ENCODE results near the gene CAMKK2. TPM values are rescaled to one million over a fixed set of nuclear protein-coding genes. Genes with fewer than 3 reads are reported as not detected.

Gene CAMKK2
- total and polyA plus RNA-seq, 12 donors = 7.5 to 42.9 (median 27.8) TPM

DNA sequence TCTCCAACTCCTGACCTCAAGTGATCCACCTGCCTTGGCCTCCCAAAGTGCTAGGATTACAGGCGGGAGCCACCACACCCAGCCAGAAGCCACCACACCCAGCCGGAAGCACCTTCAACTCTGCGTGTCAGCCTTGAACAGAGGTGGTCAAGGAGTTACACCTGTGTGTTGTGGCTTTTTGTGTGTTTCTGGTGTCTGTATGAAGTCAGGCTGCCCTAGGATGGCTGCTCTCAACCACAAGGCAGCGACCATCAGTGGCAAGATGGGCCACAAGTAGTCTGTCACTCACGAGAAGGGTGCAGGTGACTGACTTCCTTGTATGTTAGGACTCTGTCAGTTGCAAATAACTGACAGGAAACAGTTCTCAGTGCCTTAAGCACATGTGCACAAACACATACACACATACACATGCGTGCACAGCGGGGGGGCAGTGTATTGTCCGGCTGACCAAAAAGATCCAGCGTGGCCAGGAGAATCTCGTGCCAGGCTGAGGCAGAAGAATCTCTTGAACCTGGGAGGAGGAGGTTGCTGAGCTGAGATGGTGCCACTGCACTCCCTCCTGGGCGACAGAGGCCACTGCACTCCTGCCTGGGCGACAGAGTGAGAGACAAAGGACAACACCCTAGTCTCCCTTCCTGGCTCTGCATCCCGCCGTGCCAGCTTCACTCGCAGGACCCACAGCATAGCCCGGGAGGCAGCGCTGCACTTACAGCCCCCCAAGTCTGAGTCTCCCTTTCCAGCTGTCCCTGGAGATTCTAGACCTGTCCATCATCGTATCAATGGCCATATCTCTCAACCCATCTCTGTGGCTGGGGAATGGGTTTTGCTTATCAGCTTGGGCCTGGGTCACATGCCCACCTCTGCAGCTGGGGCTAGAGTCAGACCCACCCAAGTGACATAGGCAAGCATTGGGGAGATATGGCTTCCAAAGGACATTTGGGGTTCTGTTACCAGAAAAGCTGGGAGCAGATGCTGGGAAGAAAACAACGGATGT, 72.9 kb downstream of the CAMKK2 start:
- no peak for DNase-seq
- TF ChIP-seq, protein P1, sequence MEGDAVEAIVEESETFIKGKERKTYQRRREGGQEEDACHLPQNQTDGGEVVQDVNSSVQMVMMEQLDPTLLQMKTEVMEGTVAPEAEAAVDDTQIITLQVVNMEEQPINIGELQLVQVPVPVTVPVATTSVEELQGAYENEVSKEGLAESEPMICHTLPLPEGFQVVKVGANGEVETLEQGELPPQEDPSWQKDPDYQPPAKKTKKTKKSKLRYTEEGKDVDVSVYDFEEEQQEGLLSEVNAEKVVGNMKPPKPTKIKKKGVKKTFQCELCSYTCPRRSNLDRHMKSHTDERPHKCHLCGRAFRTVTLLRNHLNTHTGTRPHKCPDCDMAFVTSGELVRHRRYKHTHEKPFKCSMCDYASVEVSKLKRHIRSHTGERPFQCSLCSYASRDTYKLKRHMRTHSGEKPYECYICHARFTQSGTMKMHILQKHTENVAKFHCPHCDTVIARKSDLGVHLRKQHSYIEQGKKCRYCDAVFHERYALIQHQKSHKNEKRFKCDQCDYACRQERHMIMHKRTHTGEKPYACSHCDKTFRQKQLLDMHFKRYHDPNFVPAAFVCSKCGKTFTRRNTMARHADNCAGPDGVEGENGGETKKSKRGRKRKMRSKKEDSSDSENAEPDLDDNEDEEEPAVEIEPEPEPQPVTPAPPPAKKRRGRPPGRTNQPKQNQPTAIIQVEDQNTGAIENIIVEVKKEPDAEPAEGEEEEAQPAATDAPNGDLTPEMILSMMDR (IDR thresholded peaks at IDR 0.05) = peak in 2 of 6 experiments; percentile 7 to 18
- TF ChIP-seq POLR2A (IDR thresholded peaks at IDR 0.05) = no peak
- Histone ChIP-seq H3K9me3 (replicated peaks in 1 of 3) (no peaks in the 10 kb centered on the region), H3K36me3 (replicated peaks in 1 of 2) (peaks cover 0 to 18% of the 10 kb centered on the region in 2 donors), H3K27ac (no peak overlapping the region), H3K4me3 (no peak overlapping the region), H3K4me1 (replicated peaks in 1 of 2) (peaks cover 4 to 10% of the 10 kb centered on the region in 2 donors), H3K27me3 (no peaks in the 10 kb centered on the region)
- 81 to 95% (median 87%) methylated on average over 8 to 19 of the region's 19 CpGs for WGBS, 4 donors
- intact Hi-C loops (cut with DNase I) = no loop called here

DNA sequence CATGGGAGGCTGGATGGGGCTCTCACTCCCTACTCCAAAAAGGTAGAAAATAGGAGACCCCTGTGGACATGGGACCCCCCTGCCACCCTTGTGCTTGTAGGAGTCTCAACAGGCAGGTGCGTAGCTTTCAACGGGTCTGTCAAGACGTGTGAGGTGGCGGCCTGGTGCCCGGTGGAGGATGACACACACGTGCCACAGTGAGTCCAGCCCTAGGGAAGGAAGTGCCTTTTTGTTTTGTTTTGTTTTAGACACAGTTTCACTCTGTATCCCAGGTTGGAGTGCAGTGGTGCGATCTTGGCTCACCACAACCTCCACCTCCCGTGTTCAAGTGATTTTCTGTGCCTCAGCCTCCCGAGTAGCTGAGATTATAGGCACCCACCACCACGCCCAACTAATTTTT, 73.7 kb downstream of the CAMKK2 start:
- H3K36me3 ChIP-seq (replicated peaks in 1 of 2) = peaks cover 0 to 20% of the 10 kb centered on the region in 2 donors
- 83 to 96% (median 91%) methylated on average over 10 of the region's 10 CpGs for WGBS, 4 donors
- no peak for TF ChIP-seq POLR2A (IDR thresholded peaks at IDR 0.05)
- TF ChIP-seq, protein P1 (IDR thresholded peaks at IDR 0.05) = no peak
- H3K4me3 ChIP-seq = no peak overlapping the region
- no peak for DNase-seq
- no peak overlapping the region for H3K27ac ChIP-seq
- H3K9me3 ChIP-seq (replicated peaks in 1 of 3) = no peaks in the 10 kb centered on the region
- H3K27me3 ChIP-seq = no peaks in the 10 kb centered on the region
- H3K4me1 ChIP-seq (replicated peaks in 1 of 2) = peaks cover 4 to 10% of the 10 kb centered on the region in 2 donors
- intact Hi-C loops (cut with DNase I) = no loop called here

DNA sequence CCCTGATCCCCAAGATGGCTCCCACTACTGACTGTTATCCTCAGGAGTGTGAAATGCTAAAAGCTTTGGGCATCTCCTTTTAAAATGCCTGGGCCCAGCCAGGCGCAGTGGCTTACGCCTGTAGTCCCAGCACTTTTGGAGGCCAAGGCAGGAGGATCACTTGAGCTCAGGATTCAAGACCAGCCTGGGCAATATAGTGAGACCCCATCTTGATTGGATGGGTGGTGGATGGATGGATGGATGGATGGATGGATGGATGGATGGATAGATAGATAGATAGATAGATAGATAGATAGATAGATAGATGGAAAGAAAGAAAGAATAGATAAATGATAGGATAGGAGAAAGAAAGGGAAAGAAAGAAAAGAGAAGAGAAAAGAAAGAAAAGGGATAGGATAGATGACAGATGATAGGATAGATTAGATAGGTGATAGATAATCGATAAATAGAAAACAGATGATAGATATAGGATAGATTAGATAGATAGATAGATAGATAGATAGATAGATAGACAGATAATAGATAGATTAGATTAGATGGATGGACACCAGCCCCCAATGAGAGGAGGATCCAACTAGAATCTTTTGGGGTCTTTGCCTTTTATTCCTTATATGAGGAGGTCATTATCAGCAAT, 77.0 kb downstream of the CAMKK2 start:
- DNase-seq = no peak
- Histone ChIP-seq H3K36me3 (replicated peaks in 1 of 2) (peaks cover 0 to 27% of the 10 kb centered on the region in 2 donors), H3K27ac (no peak overlapping the region), H3K9me3 (replicated peaks in 1 of 3) (no peaks in the 10 kb centered on the region), H3K27me3 (no peaks in the 10 kb centered on the region), H3K4me1 (replicated peaks in 1 of 2) (peaks cover 8 to 23% of the 10 kb centered on the region in 2 donors), H3K4me3 (no peak overlapping the region)
- intact Hi-C loops (cut with DNase I) = no loop called here
- TF ChIP-seq POLR2A (IDR thresholded peaks at IDR 0.05) = no peak
- TF ChIP-seq, protein P1 (IDR thresholded peaks at IDR 0.05) = no peak
- WGBS, 4 donors = 77 to 83% (median 81%) methylated on average over 2 to 3 of the region's 3 CpGs
